GM18511 (cell line): ENCODE data around the gene PTPRZ1.

ENCODE experiments used
- ATAC-seq: cut with Tn5 transposase; IDR thresholded peaks from one replicate; pipeline ENCODE4 v1.9.1; 2021; ENCODE audit warnings: mild to moderate bottlenecking, moderate library complexity; ENCODE audit not compliant: unreplicated experiment

PTPRZ1 gene

GRCh38 chr7:121890833-121891232 is 17.9 kb downstream of the PTPRZ1 start:
- no peak for ATAC-seq

- ATAC-seq: no peak
Measured at GRCh38 chr7:121891731-121892130, 18.8 kb downstream of the PTPRZ1 start.

- ATAC-seq: peak; percentile 56
Measured at GRCh38 chr7:121901026-121901425, 28.1 kb downstream of the PTPRZ1 start.

GRCh38 chr7:121904120-121904519 is 31.2 kb downstream of the PTPRZ1 start:
- no peak for ATAC-seq

- no peak for ATAC-seq
Measured at GRCh38 chr7:121908042-121908441, 35.1 kb downstream of the PTPRZ1 start.

GRCh38 chr7:121909716-121910345 is 36.9 kb downstream of the PTPRZ1 start:
- ATAC-seq: no peak

GRCh38 chr7:121913947-121914675 is 41.1 kb downstream of the PTPRZ1 start:
- ATAC-seq: no peak

- ATAC-seq: no peak
Measured at GRCh38 chr7:121914676-121915279, 41.8 kb downstream of the PTPRZ1 start.

- no peak for ATAC-seq
Measured at GRCh38 chr7:121916211-121916610, 43.2 kb downstream of the PTPRZ1 start.

GRCh38 chr7:121919986-121920385 is 47.0 kb downstream of the PTPRZ1 start:
- no peak for ATAC-seq

GRCh38 chr7:121924269-121925186 is 51.6 kb downstream of the PTPRZ1 start:
- no peak for ATAC-seq

GRCh38 chr7:121931149-121931902 is 58.4 kb downstream of the PTPRZ1 start:
- no peak for ATAC-seq

- no peak for ATAC-seq
Measured at GRCh38 chr7:121932768-121933167, 59.8 kb downstream of the PTPRZ1 start.

- no peak for ATAC-seq
Measured at GRCh38 chr7:121936951-121937623, 64.1 kb downstream of the PTPRZ1 start.

- ATAC-seq: no peak
Measured at GRCh38 chr7:121938429-121938996, 65.6 kb downstream of the PTPRZ1 start.

- ATAC-seq: no peak
Measured at GRCh38 chr7:121940918-121941317, 68.0 kb downstream of the PTPRZ1 start.

- ATAC-seq: no peak
Measured at GRCh38 chr7:121941830-121942229, 68.9 kb downstream of the PTPRZ1 start.

GRCh38 chr7:121945066-121945465 is 72.1 kb downstream of the PTPRZ1 start:
- ATAC-seq: no peak

GRCh38 chr7:121945480-121946236 is 72.7 kb downstream of the PTPRZ1 start:
- ATAC-seq: no peak
